PC-3 (cell line): ENCODE results near the gene SLC44A2. TPM values are rescaled to one million over a fixed set of nuclear protein-coding genes. Genes with fewer than 3 reads are reported as not detected.

Experiments used
- ATAC-seq: fragments of 200-7000 bp; cut with Tn5 transposase; 2 replicates; pipeline ENCODE4 v1.9.1; 2020; ENCODE audit warnings: mild to moderate bottlenecking, moderate library complexity
- BruUV-seq: library from RNA; stranded (reverse); fragments of 400-500 nt; replicated peaks from 2 replicates; lab custom pipeline; 2021; lab: Mats Ljungman, UMichigan
- CTCF ChIA-PET: fragments of 300-600 bp; sonication (Branson Sonifier 250); formaldehyde crosslinking; loops from one replicate; lab custom pipeline; 2022; ENCODE audit warnings: antibody characterized with exemption; lab: Charles Lee
- POLR2A ChIA-PET: fragments of 300-600 bp; sonication (Branson Sonifier 250); formaldehyde crosslinking; loops from one replicate; lab custom pipeline; 2022; ENCODE audit warnings: antibody characterized with exemption; ENCODE audit not compliant: unreplicated experiment; lab: Charles Lee
- DNase-seq: peaks from one replicate; pipeline ENCODE4 v3.0.0-alpha.2; 2015
- H2AFZ ChIP-seq: fragments of 300-600 bp; sonication (generic); 2 replicates; pipeline ENCODE4 v1.6.0; 2016; ENCODE audit warnings: antibody characterized with exemption, low read length
- H3F3A ChIP-seq: fragments of 300-600 bp; sonication (generic); one replicate; pipeline ENCODE4 v1.6.0; 2017; ENCODE audit warnings: antibody characterized with exemption, low read length, control low read depth, mild to moderate bottlenecking; ENCODE audit not compliant: unreplicated experiment
- H3K27ac ChIP-seq: fragments of 300-600 bp; sonication (generic); 2 replicates; pipeline ENCODE4 v1.5.1; 2016; ENCODE audit warnings: mild to moderate bottlenecking, low read length
- H3K27me3 ChIP-seq: fragments of 300-600 bp; sonication (generic); 2 replicates; pipeline ENCODE4 v1.6.1; 2016; ENCODE audit warnings: low read length, mixed read lengths
- H3K36me3 ChIP-seq: fragments of 300-600 bp; sonication (generic); 2 replicates; pipeline ENCODE4 v1.6.1; 2016; ENCODE audit warnings: low read depth, mixed run types, low read length, mixed read lengths
- H3K4me1 ChIP-seq: fragments of 300-600 bp; sonication (generic); 2 replicates; pipeline ENCODE4 v1.5.1; 2016; ENCODE audit warnings: low read length; ENCODE audit not compliant: insufficient read depth
- H3K4me2 ChIP-seq: fragments of 300-600 bp; sonication (generic); 2 replicates; pipeline ENCODE4 v1.6.0; 2016; ENCODE audit warnings: low read length
- H3K4me3 ChIP-seq: fragments of 300-600 bp; sonication (generic); 2 replicates; pipeline ENCODE4 v1.5.1; 2016; ENCODE audit warnings: mild to moderate bottlenecking, low read length, mixed read lengths
- H3K79me2 ChIP-seq: fragments of 300-600 bp; sonication (generic); 2 replicates; pipeline ENCODE4 v1.6.1; 2017; ENCODE audit warnings: low read length, mixed read lengths
- H3K9ac ChIP-seq: fragments of 300-600 bp; sonication (generic); 2 replicates; pipeline ENCODE4 v1.6.0; 2016; ENCODE audit warnings: mild to moderate bottlenecking, low read length
- H3K9me2 ChIP-seq: fragments of 300-600 bp; sonication (generic); replicated peaks from 2 replicates; pipeline ENCODE4 v1.6.1; 2016; ENCODE audit warnings: mixed run types, low read length, mixed read lengths
- H3K9me3 ChIP-seq: fragments of 300-600 bp; sonication (generic); 2 replicates; pipeline ENCODE4 v1.6.1; 2016; ENCODE audit warnings: low read length, mixed read lengths
- H4K20me1 ChIP-seq: fragments of 300-600 bp; sonication (generic); 2 replicates; pipeline ENCODE4 v1.6.1; 2016; ENCODE audit warnings: low read length, mixed read lengths
- EZH2 ChIP-seq: fragments of 300-600 bp; sonication (generic); IDR thresholded peaks from one replicate; pipeline ENCODE4 v1.6.1; 2017; ENCODE audit warnings: antibody characterized with exemption, mild to moderate bottlenecking, low read length; ENCODE audit not compliant: unreplicated experiment
- EZH2phosphoT487 ChIP-seq: fragments of 300-600 bp; sonication (generic); IDR thresholded peaks from 2 replicates; pipeline ENCODE4 v1.6.1; 2018; ENCODE audit warnings: mild to moderate bottlenecking, antibody characterized with exemption, low read length, borderline replicate concordance
- intact Hi-C: fragments of 100-400 bp; cut with micrococcal nuclease; formaldehyde crosslinking; loops from 2 replicates; pipeline ENCODE4 v1.9.0; 2023
- total RNA-seq: library from RNA; depleted of rRNA; stranded (reverse); fragments of >200 nt; gene quantifications from 2 replicates; pipeline ENCODE4 v1.2.3, GENCODE V29; 2014
- TF ChIP-seq, protein P1 (sequence below): fragments of 300-600 bp; sonication (generic); conservative IDR thresholded peaks from 2 replicates; pipeline ENCODE4 v1.5.1; 2017; ENCODE audit warnings: antibody characterized with exemption, low read depth, mild to moderate bottlenecking, low read length

Gene SLC44A2
- total RNA-seq, 1 experiment from 2014 or later, result 63.9 TPM

DNA sequence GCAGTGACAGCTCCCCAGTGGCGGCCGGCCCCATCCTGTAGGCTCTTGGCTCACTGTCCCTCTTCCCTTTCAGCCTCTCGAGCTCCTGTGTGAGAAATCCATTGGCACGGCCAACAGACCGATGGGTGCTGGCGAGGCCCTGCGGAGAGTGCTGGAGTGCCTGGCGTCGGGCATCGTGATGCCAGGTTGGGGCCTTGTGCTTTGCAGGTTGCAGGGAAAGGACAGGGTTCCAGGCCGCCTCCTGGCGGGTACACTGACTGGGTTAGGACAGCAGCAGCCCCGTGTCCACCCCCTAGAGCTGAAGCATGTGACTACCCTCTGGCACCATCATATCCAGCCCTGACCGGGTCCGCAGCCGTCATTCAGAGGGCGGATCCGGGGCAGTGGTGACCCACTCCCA, 54.4 kb downstream of the SLC44A2 start:
- Histone ChIP-seq H3F3A (peaks cover 3% of the 10 kb centered on the region), H3K9me2 (no peaks in the 10 kb centered on the region), H3K4me2 (no peak overlapping the region), H2AFZ (no peak overlapping the region), H3K79me2 (peaks cover 43% of the 10 kb centered on the region), H3K9me3 (no peaks in the 10 kb centered on the region), H3K36me3 (peaks cover 92% of the 10 kb centered on the region), H3K4me3 (no peak overlapping the region), H3K27ac (no peak overlapping the region), H4K20me1 (peaks cover 49% of the 10 kb centered on the region), H3K4me1 (no peaks in the 10 kb centered on the region), H3K9ac (no peak overlapping the region), H3K27me3 (no peaks in the 10 kb centered on the region)
- no peak for ATAC-seq
- ChIA-PET POLR2A (no interaction called here), CTCF (no interaction called here)
- DNase-seq, result no peak
- intact Hi-C loops, result no loop called here
- BruUV-seq, result no TSS peak
- TF ChIP-seq, protein P1, sequence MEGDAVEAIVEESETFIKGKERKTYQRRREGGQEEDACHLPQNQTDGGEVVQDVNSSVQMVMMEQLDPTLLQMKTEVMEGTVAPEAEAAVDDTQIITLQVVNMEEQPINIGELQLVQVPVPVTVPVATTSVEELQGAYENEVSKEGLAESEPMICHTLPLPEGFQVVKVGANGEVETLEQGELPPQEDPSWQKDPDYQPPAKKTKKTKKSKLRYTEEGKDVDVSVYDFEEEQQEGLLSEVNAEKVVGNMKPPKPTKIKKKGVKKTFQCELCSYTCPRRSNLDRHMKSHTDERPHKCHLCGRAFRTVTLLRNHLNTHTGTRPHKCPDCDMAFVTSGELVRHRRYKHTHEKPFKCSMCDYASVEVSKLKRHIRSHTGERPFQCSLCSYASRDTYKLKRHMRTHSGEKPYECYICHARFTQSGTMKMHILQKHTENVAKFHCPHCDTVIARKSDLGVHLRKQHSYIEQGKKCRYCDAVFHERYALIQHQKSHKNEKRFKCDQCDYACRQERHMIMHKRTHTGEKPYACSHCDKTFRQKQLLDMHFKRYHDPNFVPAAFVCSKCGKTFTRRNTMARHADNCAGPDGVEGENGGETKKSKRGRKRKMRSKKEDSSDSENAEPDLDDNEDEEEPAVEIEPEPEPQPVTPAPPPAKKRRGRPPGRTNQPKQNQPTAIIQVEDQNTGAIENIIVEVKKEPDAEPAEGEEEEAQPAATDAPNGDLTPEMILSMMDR, result no peak
- no peak for TF ChIP-seq EZH2
- no peak for TF ChIP-seq EZH2phosphoT487

DNA sequence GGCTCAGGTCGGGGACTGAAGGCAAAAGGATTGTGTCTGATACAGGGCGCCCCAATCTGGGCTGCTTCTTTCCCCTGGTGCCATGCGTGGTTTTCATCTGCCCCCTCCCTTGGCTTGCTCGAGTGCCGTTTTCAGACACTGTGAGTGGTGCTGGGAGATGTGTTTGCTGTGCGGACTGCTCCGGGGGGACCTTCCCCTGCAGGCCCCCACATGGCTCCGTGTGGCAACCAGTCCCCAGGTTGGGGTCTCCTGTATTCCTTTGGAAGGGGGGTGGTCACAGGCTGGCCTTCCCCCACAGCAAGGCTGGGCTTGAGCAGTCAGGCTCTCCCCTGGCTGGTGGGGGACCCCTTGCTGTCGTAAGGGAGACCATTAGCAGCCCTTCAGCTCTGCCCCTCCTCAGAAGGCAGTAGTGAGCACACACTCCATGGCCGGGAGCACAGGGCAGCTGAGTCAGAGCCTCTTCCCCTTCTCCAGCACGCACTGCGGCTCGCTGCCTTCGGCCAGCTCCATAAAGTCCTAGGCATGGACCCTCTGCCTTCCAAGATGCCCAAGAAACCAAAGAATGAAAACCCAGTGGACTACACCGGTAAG, 55.3 kb downstream of the SLC44A2 start:
- BruUV-seq, result no TSS peak
- ATAC-seq (no peak), DNase-seq (no peak)
- peaks cover 93% of the 10 kb centered on the region for H3K36me3 ChIP-seq
- no peaks in the 10 kb centered on the region for H3K4me1 ChIP-seq
- no peak overlapping the region for H3K4me3 ChIP-seq
- H2AFZ ChIP-seq, result no peak overlapping the region
- no peak overlapping the region for H3K27ac ChIP-seq
- POLR2A ChIA-PET, result no interaction called here
- H3F3A ChIP-seq, result peaks cover 3% of the 10 kb centered on the region
- no peaks in the 10 kb centered on the region for H3K27me3 ChIP-seq
- H3K9ac ChIP-seq, result no peak overlapping the region
- H4K20me1 ChIP-seq, result peaks cover 53% of the 10 kb centered on the region
- CTCF ChIA-PET, result no interaction called here
- intact Hi-C loops, result no loop called here
- H3K9me3 ChIP-seq, result no peaks in the 10 kb centered on the region
- no peaks in the 10 kb centered on the region for H3K9me2 ChIP-seq
- H3K79me2 ChIP-seq, result peaks cover 38% of the 10 kb centered on the region
- H3K4me2 ChIP-seq, result no peak overlapping the region
- no peak for TF ChIP-seq EZH2phosphoT487
- TF ChIP-seq EZH2, result no peak
- TF ChIP-seq, protein P1, result no peak

DNA sequence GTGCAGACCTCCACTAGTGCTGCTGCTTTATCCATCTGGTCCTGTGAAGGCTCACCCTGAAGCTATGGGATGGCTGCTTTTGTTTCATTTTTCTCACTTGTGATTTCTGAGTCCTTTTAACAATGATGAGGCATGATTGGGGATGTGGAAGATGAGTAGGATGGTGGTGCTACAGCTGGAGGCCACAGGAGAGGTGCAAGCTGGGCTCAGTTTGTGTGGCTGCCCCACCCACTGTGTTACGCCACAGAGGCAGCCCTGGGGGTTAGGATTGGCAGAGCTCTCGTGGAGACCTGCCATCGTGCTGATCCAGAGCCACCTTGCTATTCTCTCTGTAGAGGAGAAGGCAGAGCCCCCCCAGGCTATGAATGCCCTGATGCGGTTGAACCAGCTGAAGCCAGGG, 56.3 kb downstream of the SLC44A2 start:
- CTCF ChIA-PET, result interaction anchor here (0.6 kb wide), 1 partner anchor 9 kb away, joined by 4 read pairs; no protein-coding TSS in a partner anchor
- POLR2A ChIA-PET, result no interaction called here
- Histone ChIP-seq H3K4me2 (no peak overlapping the region), H3K9me2 (no peaks in the 10 kb centered on the region), H3K4me1 (no peaks in the 10 kb centered on the region), H3K9me3 (no peaks in the 10 kb centered on the region), H3K9ac (no peak overlapping the region), H3K4me3 (no peak overlapping the region), H3K27ac (no peak overlapping the region), H3K79me2 (peaks cover 34% of the 10 kb centered on the region), H3F3A (peaks cover 3% of the 10 kb centered on the region), H3K27me3 (no peaks in the 10 kb centered on the region), H3K36me3 (peaks cover 97% of the 10 kb centered on the region), H2AFZ (no peak overlapping the region), H4K20me1 (peaks cover 53% of the 10 kb centered on the region)
- DNase-seq (no peak), ATAC-seq (no peak)
- TF ChIP-seq, protein P1, result no peak
- TF ChIP-seq EZH2, result no peak
- no peak for TF ChIP-seq EZH2phosphoT487
- intact Hi-C loops, result no loop called here
- BruUV-seq, result no TSS peak
